HG03139 (cell line): ENCODE results near the gene TNRC6C.

Source experiments
- ATAC-seq: cut with Tn5 transposase; IDR thresholded peaks from one replicate; pipeline ENCODE4 v1.9.1; 2021; ENCODE audit not compliant: unreplicated experiment

Gene TNRC6C

DNA sequence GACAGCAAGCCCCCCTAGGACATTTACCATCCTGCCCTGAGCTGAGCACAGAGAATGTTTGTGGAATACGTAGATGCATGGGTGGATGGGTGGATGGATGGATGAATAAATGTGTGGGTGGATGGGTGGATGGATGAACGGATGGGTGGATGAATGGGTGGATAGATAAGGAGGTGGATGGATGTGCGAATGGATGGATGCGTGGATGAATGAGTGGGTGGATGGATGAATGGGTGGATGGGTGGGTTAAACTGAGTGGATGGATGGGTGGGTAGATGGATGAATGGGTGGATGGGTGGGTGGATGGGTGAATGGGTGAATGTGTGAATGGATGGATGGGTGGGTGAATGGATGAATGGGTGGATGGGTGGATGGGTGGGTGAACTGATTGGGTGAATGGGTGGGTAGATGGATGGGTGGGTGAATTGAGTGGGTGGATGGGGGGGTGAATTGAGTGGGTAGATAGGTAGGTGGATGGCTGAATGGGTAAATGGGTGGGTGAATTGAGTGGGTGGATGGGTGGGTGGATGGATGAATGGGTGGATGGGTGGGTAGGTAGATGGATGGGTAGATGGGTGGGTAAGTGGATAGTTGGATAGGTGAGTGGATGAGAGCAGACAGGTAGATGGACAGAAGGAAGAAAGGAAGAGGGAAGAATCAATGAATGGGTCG, 164.9 kb downstream of the TNRC6C start:
- no peak for ATAC-seq

DNA sequence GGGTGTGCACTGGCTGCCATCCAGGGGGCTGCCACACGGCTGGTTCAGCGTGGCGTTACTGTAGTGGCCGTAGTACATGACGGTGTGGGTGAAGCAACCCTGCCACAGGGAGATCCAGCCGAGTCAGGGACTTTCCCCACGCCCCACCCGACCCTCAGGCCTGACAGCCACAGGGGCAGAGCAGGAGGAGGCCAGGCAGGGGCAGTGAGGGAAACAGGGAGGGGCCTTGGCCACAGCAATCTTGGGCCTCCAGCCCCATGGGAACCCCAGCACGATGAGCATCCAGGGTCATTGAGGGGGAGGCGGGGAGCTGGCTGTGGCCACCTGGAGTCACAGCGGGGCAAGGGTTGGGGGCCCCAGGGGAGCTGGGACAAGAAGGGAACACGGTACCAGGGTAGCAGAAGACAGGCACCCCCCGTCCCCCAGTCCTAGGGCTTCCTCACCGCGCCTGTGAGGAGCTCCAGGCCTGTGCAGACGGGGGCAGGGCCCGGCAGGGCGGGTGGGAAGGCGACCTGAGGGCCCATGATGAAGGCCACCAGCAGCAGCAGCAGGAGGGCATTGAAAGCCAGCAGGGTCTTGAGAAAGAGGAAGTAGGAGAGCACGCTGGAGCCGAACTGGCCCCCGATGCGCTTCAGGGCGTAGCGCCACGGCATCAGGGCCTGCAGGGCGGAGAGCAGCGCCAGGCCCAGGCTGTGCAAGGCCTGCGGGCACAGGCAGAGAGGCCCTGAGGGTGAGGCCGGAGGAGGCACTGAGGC, 165.8 kb downstream of the TNRC6C start:
- ATAC-seq = no peak

DNA sequence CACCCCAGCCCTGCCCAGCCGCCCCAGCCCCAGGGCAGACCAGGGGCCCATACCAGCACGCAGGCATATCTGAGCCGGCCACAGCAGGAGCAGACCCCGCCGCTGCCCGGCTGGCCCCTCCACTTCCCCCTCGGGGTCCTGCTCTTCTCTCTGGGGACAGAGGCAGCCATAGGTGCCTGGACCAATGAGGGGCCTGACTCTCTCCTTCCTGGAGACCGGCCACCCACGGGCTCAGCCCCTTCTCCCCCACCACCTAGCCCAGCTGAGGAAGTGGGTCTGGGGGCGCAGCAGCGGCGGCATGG, 166.3 kb downstream of the TNRC6C start:
- no peak for ATAC-seq

DNA sequence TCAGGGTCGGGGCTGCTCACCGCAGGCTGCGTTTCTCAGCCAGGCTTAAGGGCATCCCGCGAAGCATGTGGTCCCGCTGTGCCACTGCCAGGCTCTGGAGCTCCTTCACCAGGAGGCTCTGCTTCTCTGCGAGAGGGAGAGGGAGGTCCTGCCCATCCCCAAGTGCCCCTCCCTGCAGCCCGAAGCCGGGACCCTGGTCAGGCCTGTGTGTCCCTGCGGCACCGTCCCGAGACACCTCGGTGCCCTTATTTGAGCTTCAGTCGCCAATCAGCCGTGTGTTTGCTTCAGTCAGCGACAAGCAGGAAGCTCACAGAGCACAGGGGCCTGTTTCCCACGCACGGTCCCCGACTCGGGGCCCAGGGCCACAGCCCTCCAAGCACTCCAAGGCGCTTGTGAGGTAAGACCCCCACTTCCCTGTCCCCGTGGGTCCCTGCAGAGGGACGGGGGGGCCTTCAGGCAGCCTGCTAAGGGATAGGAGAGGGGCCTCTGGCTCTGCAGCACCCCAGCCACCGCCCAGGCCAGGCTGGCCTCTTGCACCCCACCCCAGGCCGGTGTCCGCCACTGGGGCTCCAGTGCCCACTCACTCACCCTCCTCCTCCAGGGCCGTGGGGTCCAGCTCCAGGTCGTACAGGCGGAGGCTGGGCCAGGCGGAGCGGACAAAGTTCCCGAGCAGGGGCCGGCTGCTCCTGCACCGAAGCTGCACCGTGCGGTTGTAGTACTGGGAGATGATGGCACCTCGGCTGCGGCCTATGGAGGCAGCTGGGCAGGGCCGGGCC, 166.8 kb downstream of the TNRC6C start:
- no peak for ATAC-seq

DNA sequence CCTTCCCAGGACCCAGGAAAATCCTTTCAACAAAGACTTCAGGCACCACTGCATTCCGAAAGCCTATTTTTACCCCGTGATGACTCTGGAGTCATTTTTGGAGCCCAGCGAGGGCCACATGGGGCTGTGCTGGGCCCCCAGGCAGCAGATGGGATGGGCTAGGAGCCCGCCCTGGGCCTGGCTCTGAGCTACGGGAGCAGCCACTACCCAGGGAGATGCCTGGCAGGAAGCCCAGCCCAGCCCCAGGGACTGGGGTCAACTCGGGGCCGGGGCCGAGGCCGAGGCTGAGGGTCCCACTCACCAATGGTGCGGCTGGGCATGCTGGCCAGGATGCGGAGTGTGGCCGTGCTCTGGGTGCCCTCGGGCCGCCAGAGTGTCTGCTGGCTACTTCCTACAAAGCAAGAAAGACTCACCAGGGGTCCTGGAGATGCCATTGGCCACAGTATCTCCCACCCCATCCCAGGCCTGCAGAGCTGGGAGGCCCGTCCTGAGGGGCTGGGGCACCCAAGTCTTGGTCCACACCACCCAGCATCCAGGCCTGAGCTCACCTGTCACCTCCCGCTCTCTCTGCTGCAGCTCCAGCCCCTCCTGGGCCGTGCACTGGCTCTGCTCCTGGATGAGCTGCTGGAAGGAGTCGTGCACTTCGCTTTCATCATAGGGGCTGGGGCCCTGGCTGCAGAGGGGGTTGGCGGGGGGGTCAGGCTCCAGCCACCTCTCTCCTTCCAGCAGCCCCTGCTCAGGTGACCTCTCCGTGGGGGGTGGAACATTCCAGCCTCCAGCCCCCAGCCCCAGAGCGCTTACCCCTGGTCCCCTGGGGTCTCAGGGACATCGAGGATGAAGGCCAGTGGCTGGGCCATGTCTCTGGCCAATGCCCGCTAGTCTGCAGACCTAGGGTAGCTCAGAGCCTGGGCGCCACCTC, 167.7 kb downstream of the TNRC6C start:
- ATAC-seq = no peak

DNA sequence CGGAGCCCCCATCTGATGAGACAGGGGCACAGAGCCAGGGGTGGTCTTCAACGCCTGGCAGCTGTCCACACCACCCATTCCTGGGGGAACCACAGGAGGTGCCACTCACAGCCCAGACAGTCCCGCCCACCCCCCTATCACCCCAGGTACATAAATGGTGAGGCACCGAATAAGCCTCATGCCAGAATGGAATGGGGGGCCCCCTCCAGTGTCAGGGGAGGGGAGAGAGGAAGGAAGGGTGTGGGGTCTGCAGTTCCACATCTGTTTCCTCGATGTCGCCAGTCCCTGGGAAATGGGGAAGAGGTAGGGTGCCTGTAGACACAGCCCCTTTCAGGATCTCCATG, 168.4 kb downstream of the TNRC6C start:
- ATAC-seq = no peak

DNA sequence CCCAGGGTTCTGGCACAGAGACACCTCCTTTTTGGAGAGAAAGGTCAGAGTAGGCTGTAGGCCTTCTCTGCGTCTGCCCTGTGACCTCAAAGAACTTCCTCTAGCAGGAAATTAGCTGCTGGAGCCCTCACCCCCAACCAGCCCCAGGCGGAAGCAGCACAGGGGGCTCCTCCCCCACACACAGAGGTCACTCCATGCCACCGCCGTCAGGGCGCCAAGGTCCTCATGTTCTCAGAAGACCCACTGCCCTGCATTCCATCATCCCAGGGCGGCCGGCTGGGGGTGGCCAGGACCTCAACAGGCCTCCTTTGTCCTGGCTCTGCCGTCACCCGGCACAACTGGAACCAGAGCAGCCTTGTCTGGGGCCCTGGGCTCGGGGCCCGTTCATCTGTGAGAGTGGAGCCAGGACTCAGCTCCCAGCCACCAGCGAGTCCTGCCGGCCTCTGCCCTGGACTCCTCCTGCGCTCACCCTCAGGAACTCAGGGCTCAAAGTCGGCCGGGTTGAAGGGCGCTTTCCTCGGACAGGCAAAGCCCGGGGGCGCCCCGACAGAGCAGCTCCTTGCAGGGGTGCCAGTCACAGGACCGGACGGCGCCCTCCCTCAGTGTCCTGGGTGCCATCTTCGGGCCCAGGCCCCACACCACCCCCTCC, 168.9 kb downstream of the TNRC6C start:
- no peak for ATAC-seq

DNA sequence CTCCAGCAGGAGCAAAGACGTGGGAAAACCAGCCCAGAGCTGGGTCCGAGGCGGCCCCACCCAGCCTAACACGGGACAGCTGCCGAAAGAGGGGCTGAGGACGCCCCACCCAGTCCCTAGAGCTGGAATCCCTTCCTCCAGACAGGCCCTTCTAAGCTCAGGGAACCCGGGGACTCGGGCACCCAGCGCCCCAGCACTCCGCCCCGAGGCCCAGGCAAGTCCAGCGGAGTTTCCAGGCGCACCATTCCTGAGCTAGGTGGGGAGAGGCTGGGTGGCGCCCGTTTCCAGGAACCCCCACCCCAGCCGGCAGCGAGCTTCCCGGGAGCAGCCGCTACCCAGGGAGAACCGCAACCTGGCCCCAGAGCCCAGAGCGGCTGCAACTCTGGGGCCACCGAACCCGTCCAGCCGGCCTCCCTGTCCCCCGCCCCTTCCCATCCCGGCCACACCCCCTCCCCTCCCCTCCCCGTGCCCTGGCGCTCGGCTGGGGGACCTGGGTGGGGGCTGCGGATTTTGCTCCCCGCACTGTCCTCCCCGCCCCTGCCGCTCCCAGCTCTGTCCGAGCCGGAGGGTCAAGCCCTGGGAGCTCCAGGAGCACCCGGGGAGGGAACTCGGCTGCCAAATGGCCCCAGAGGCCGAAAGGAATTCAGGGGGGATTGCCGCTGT, 169.5 kb downstream of the TNRC6C start:
- no peak for ATAC-seq

DNA sequence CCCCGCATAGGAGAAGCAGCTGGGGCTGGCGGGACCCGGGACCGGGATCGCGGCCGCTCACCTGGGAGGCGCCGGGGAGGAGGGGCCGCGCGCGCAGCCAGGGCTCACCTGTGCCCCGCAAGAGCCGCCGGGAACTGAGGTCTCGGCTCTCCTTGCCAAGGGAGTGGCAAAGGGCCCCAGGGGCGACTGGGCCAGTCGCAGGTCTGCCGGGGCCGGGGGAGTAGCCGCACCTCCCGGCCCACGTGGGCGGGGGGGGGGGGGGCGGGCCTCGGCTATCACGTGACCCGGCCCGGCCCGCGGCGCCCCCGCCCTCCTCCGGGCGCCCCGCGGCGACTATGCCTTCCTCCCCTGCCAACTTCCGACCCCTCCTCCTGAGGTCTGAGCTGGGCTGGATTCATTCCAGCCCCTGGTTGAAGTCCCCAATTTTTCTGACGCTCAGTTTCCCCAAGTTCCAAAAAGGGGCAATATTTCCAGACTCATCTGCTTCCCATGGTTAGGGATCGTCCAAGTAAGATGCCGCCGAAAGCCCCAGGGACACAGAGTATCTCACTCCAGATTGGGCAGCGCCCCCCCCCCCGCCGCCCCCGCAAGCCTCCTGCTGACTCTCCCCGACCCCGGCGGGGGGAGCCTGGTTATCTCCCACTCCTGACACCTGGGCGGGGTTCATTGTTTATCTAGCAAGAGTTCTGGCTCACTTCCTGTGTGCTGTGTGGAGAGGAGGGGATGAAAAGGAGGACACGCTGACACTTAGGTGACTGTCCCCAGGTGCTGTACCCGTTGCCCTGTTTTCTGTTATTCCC, 170.2 kb downstream of the TNRC6C start, which contains the start of gene TMC6:
TMC6 (minus strand) TSS at position 205 of the 800 bp plus-strand sequence. CDS start 1,923 bp downstream, outside the sequence.
- ATAC-seq = no peak

DNA sequence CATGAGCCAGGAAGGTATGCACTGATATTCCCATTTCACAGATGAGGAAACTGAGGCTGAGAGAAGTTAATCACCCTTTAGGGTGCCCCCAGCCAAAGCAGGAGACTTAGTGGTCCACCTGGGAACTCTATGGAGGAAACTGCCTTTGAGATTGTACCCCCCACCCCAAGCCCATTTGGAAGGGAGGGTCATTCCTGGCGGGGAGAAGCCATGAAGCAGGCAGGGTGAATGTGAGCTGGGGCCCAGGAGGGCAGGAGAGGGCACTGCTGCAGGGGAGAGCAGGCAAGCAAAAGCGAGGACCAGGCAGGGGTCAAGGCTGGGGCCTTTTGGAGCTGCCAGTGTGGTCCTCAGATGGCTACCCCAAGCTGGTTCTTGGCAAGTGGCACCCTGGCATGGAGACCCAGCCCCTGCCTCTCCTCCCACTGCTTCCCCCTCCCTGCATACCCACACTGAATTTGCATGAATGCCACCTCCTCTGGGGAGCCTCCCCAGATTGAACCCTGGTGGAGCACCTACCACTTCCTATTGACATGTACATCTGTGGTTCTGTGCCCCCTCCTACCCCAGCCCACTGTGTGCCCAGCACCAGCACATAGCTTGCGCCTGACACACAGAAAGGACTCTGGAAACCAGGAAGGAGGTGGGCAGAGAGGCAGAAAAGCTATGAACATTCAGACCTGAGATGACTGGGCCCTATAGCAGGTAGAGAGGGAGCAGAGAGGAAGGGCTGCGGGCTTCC, 171.0 kb downstream of the TNRC6C start:
- ATAC-seq = no peak

DNA sequence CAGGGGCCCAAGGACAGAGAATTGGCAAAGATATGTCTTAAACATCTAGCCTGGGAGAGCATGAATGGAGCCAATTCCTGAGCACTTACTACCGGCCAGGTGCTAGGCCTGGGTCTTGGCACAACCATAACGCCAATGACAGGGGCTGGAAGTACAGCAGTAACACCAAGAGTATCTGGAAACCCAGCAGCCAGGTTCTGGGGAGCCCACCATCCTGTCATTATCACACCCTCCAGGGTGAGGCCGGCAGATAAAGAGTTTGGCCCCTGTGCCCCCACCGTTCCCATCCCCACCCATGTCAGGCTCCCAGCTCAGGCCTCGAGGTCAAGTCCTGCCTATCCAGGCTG, 171.6 kb downstream of the TNRC6C start:
- ATAC-seq = no peak

DNA sequence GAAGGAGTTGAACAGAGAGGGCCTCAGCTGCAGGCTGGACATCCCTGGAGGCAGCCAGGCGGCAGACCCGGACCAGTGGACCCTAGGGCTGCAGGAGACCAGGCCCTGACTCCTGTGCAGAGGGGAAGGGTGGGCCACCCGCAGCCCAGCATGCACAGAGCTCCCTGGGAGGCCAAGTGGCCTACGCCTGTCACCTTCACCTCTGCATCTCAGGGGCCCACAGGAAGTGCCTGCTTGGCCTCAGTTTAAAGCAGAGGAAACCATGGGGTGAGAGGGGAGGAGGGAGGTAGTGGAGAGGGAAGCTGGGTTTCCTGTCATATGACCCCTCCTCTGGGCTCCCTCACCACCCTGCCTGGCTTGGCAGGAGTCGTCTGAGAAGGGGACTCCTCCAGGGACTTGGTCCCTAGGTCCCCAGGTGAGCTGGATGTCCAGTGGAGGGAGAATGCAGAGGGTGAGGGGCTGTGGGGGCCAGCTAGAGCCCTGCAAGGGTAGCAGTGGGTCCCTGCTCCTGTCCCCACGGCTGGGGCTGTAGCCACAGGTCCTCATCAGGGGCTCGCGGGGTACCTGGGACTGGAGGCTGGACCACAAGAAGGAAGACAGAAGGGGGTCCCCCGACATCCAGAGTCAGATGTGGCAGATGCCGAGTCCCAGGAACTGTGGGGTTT, 172.1 kb downstream of the TNRC6C start, which contains the start of gene TMC8:
TMC8 (plus strand) TSS at position 335 of the 665 bp plus-strand sequence. CDS start 818 bp downstream, outside the sequence.
- no peak for ATAC-seq

DNA sequence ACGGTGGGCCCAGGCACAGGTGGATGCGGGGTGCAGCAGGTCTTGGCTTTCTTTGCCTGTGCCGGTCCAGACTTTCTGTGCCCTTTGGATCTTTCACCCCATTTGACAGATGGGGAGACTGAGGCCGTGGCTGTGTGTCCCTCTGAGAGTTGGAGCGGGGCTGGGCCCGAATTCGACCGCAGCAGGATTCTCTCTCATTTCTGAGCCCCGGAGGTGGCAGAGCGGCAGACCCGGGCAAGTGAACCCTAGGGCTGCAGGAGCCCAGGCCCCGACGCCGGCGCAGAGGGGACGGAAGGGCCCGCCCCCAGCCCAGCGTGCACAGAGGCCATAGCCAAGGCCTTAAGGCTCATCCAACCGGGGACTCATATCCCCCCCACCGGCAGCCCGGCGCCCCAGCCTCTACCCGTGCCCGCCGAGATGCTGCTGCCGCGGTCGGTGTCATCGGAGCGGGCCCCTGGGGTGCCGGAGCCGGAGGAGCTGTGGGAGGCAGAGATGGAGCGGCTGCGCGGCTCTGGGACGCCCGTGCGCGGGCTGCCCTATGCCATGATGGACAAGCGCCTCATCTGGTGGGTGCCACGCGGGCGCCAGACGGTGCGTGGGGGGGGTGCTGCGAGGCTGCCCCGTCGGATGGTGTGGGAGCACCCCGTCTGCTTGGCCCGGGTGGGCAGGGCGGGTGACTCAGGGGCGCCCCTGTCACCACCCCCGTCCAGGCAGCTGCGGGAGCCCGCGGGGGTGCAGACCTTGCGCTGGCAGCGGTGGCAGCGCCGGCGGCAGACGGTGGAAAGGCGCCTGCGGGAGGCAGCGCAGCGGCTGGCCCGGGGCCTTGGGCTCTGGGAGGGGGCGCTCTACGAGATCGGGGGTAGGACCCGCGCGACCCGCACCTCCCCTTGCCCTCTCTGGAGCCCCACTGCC, 172.9 kb downstream of the TNRC6C start:
- no peak for ATAC-seq

DNA sequence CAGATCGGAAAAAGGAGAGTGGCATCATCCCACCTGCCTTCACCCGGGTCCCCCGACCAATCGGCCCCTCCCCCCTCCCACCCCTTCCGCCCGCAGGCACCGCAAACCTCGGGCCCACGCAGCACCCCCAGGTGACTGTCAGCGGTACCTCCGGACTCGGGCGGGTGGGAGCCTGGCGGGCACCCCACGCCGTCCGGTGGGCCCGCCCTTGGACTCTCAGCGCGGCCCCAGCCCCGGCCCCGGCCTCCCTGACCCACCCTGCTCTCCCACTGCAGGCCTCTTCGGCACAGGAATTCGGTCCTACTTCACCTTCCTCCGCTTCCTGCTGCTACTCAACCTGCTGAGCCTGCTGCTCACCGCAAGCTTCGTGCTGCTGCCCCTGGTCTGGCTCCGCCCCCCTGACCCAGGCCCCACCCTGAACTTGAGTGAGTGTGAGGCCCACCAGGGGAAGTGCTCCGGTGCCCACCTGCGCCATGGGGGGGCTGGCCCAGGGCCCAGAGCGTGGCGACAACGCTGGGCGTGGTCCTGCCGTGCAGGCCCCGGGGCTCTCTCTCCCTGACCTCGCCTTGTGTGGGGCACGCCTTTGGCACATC, 173.7 kb downstream of the TNRC6C start:
- no peak for ATAC-seq

DNA sequence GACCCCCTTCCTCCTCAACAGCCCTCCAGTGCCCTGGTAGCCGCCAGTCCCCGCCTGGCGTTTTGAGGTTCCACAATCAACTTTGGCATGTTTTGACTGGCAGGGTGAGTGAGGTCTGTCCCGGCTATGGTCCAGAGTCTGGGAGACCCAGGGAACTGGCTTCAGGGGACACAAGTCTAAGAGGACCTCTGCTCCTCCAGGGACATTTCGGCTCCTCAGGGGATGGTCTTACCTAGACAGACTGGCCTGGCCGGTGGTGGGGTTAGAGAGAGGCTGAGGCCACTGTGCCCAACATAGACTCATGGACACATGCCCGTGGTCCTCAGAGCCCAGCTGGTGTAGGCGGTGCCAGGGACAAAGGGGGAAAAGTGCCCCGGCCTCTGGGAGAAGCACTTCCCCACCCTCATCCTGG, 174.3 kb downstream of the TNRC6C start:
- no peak for ATAC-seq

DNA sequence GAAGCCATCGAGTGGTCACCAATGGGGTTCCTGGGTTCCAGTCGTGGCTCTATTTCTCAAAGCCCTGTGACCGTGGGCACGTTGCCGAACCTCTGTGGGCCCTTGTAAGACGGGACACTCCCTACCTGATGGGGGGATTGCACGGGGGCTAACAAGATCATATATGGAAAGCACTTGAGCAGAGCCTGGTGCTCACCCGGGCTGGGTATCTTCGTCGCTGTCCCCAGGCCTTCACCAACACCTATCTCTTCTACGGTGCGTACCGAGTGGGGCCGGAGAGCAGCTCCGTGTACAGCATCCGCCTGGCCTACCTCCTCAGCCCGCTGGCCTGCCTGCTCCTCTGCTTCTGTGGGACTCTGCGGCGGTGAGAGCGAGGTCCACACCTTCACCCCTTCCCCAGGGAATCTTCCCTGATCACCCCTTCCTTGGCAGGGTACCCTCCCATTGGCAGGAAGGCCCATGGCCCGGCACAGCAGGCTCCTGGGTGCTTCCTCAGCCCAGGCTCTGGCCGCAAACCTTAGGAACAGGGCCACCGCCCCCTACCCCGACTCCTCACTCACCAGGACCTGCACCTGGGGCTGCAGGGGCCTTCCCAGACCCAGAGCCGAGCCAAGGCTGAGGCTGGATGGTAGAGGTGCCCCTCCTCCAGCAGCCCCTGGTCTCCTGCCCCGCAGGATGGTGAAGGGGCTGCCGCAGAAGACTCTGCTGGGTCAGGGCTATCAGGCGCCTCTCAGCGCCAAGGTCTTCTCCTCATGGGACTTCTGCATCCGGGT, 174.9 kb downstream of the TNRC6C start:
- no peak for ATAC-seq
